Natural killer cell (primary cell): Measurements from ENCODE around the gene HSPB9. TPM values are rescaled to one million over a fixed set of nuclear protein-coding genes. Genes with fewer than 3 reads are reported as not detected.
"Not testable (repeated sequence)": the region's sequence is repeated elsewhere in the genome, so short reads cannot be mapped to it uniquely, and the experiment has no call there.

Source experiments
- ATAC-seq, 3 donors: fragments of 150-1000 bp in 2 of 3; fragments of 200-7000 bp in 1 of 3; cut with Tn5 transposase; 1 replicate in 1 of 3; 2 replicates in 2 of 3; pipeline ENCODE4 v1.10.0; 2021; ENCODE audit warnings: mild to moderate bottlenecking in 2 of 3, moderate library complexity in 2 of 3
- DNase-seq, 2 donors: peaks; one replicate each; pipeline versions ENCODE4 v3.0.0 to v3.0.0-alpha.2; 2013 to 2021; ENCODE audit warnings: mixed read lengths in 1 of 2
- H3K27ac ChIP-seq: one replicate; pipeline ENCODE4 v1.5.1; 2013; ENCODE audit warnings: mild to moderate bottlenecking, low read length
- H3K27me3 ChIP-seq: one replicate; pipeline ENCODE4 v1.6.1; 2013; ENCODE audit warnings: low read length; ENCODE audit not compliant: control insufficient read depth, insufficient read depth
- H3K36me3 ChIP-seq: one replicate; pipeline ENCODE4 v1.6.1; 2013; ENCODE audit warnings: low read length; ENCODE audit not compliant: control insufficient read depth, insufficient read depth
- H3K4me1 ChIP-seq: one replicate; pipeline ENCODE4 v1.6.1; 2013; ENCODE audit warnings: low read length; ENCODE audit not compliant: control insufficient read depth, insufficient read depth
- H3K4me3 ChIP-seq: one replicate; pipeline ENCODE4 v1.5.1; 2013; ENCODE audit warnings: low read length
- H3K9me3 ChIP-seq: one replicate; pipeline ENCODE4 v1.6.1; 2013; ENCODE audit warnings: low read length; ENCODE audit not compliant: control insufficient read depth, insufficient read depth
- H3K27ac Mint-ChIP-seq, 2 donors: one replicate each; pipeline ENCODE4 v1.8.0; 2022; ENCODE audit warnings: mild to moderate bottlenecking in 2 of 2, mixed read lengths in 2 of 2, moderate library complexity in 1 of 2
- H3K27me3 Mint-ChIP-seq, 2 donors: one replicate each; pipeline ENCODE4 v1.8.0; 2022; ENCODE audit warnings: low read depth in 2 of 2, mixed read lengths in 2 of 2
- H3K36me3 Mint-ChIP-seq: one replicate; pipeline ENCODE4 v1.8.0; 2022; ENCODE audit warnings: mixed read lengths
- H3K4me1 Mint-ChIP-seq, 2 donors: one replicate each; pipeline ENCODE4 v1.8.0; 2022; ENCODE audit warnings: mixed read lengths in 2 of 2
- H3K4me3 Mint-ChIP-seq: one replicate; pipeline ENCODE4 v1.8.0; 2022; ENCODE audit warnings: mild to moderate bottlenecking, moderate library complexity, mixed read lengths
- H3K9me3 Mint-ChIP-seq, 2 donors: one replicate each; pipeline ENCODE4 v1.8.0; 2022; ENCODE audit warnings: mixed read lengths in 2 of 2
- WGBS: methylation state at CpG from one replicate; pipeline ENCODE4 v1.1.7; 2013; ENCODE audit warnings: missing lambda C conversion rate; ENCODE audit not compliant: insufficient coverage; 5-methylcytosine and 5-hydroxymethylcytosine counted together
- intact Hi-C: fragments of 100-400 bp; cut with micrococcal nuclease; formaldehyde crosslinking; loops from one replicate; pipeline ENCODE4 v1.14.2; 2022
- total RNA-seq, 4 donors: library from RNA; stranded (reverse); fragments of 120-200 nt in 1 of 4; gene quantifications; one replicate each; pipeline versions ENCODE4 v1.2.3 to v1.2.4, GENCODE V29; 2013 to 2022
- TF ChIP-seq, protein P1 (sequence below): fragments of 200-600 bp; IDR thresholded peaks from one replicate; pipeline ENCODE4 v1.8.0; 2022; ENCODE audit warnings: antibody characterized with exemption

The HSPB9 gene
- total RNA-seq, 3 donors from 2014 or later (not counting 1 experiment from before 2014, with no cell fraction given): not detected

DNA sequence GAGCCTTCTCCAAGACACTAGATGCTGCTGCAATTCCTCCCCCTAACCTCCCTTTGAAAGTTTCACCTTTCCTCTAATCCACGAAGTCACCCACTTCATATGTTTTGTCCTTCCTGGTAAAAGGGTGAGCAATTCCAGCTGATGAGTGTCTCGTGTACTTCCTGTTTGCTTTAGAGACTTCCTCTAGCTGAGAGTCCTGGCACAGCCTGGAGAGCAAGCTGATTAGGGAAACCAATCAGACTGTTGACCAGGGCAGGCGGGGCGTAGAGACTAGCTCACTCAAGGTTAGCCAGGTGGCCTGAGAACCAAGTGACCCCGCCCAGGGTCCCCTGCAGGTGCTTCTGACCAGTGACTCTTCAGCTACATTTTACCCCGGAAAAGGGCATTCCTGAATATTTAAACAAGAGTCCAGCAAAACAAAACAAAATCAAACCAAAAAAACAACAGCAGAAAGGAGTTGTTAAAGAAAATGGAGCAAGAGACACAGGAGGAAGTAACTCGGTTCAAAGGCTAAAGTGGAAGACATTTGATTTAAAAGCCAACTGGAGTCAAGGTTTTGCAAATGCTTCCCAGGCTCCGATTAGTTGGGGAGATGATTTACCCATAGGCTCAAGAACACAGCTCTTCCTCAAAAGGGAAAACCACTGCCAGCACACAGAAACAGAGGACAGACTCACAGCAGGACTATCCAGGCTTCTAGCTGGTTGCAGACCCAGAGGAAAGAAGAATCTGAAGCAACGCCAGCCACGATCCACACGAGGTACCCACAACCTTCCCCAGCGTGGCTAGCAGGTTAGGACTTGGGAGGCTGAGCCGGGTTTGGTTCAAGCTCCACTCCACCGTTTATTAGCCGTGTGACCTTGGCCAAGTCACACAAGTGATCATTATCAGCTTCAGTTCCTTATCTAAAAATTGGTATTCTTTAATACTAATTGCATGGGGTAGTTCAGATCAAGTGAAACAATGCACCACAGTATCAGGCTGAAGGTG is 13.4 kb downstream of the HSPB9 start:
- no peak overlapping the region for H3K4me3 Mint-ChIP-seq
- H3K36me3 ChIP-seq: peaks cover 14% of the 10 kb centered on the region
- no peaks in the 10 kb centered on the region for H3K36me3 Mint-ChIP-seq
- no peaks in the 10 kb centered on the region for H3K27me3 Mint-ChIP-seq
- peaks cover 44 to 67% of the 10 kb centered on the region in 2 donors for H3K4me1 Mint-ChIP-seq
- peak overlapping the region; percentile 7 to 27 for H3K27ac Mint-ChIP-seq
- no peaks in the 10 kb centered on the region for H3K9me3 ChIP-seq
- H3K27me3 ChIP-seq: no peaks in the 10 kb centered on the region
- DNase-seq (no peak), ATAC-seq (no peak)
- WGBS: 72% methylated on average over 14 of the region's 15 CpGs
- intact Hi-C loops: no loop called here
- H3K9me3 Mint-ChIP-seq: no peaks in the 10 kb centered on the region
- no peak overlapping the region for H3K4me3 ChIP-seq
- H3K4me1 ChIP-seq: peaks cover 38% of the 10 kb centered on the region
- peak overlapping the region; percentile 8 for H3K27ac ChIP-seq
- TF ChIP-seq, protein P1, sequence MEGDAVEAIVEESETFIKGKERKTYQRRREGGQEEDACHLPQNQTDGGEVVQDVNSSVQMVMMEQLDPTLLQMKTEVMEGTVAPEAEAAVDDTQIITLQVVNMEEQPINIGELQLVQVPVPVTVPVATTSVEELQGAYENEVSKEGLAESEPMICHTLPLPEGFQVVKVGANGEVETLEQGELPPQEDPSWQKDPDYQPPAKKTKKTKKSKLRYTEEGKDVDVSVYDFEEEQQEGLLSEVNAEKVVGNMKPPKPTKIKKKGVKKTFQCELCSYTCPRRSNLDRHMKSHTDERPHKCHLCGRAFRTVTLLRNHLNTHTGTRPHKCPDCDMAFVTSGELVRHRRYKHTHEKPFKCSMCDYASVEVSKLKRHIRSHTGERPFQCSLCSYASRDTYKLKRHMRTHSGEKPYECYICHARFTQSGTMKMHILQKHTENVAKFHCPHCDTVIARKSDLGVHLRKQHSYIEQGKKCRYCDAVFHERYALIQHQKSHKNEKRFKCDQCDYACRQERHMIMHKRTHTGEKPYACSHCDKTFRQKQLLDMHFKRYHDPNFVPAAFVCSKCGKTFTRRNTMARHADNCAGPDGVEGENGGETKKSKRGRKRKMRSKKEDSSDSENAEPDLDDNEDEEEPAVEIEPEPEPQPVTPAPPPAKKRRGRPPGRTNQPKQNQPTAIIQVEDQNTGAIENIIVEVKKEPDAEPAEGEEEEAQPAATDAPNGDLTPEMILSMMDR: no peak

DNA sequence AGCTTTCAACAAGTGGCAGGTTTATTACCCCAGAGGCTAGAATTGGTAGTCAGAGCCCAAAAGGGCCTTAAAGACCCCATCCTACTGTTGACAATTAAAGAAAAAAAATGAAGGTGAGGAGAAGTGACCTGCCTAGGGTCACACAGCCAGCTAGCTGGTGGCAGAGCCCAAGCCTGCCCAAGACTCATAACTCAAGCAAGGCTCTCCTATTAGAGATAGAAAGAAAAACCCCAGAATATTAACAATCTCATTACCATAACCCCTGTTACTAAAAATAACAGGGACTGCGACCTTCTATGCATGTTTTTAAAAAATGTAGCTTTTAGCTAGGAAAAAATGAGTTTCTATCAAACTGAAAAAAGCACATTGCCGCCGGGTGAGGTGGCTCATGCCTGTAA is 14.0 kb downstream of the HSPB9 start:
- H3K27me3 ChIP-seq: no peaks in the 10 kb centered on the region
- Mint-ChIP-seq H3K4me1 (peaks cover 44 to 67% of the 10 kb centered on the region in 2 donors), H3K36me3 (no peaks in the 10 kb centered on the region), H3K9me3 (no peaks in the 10 kb centered on the region), H3K27ac (no peak overlapping the region), H3K4me3 (no peak overlapping the region), H3K27me3 (no peaks in the 10 kb centered on the region)
- peaks cover 36% of the 10 kb centered on the region for H3K4me1 ChIP-seq
- no peak for ATAC-seq
- no peaks in the 10 kb centered on the region for H3K9me3 ChIP-seq
- WGBS: 86% methylated on average over 2 of the region's 3 CpGs
- H3K4me3 ChIP-seq: no peak overlapping the region
- H3K36me3 ChIP-seq: peaks cover 21% of the 10 kb centered on the region
- no peak for DNase-seq
- intact Hi-C loops: no loop called here
- no peak overlapping the region for H3K27ac ChIP-seq
- TF ChIP-seq, protein P1: no peak

DNA sequence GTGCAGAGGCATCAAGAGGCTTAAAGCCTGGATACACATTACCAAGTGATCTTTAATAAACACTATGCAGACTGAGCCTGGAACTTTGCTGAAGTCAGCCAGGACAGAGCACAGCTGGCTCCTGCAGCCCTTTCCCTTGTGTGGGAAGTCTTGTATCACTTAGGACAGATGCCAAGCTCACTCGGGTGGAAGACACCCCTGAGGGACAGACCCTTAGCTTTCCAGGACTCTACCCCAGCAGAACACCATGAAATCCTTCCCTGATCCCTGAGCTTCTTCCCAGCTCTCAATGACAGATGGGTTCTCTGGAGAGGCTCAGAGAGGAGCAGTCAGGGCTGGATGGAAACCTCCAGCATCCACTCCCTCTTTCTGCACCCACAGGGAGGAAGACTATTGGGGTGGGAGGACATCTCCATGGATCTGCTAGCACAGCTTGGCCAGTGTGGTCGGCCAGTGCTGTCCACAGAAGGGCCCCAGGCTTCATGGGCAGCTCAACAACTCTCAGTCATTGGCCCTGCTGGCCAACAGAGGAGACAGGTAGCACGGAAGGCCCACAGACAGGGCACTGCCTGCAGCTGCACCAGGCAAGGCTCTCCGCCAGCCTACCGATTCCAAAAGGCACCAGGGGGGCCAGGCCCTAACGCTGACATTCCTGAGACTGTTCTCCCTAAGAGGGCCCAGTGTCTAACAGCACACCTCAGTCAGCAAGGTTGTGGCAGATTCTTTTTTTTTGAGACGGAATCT is 16.3 kb downstream of the HSPB9 start:
- no peak for DNase-seq
- Histone ChIP-seq H3K4me3 (no peak overlapping the region), H3K4me1 (peaks cover 20% of the 10 kb centered on the region), H3K36me3 (peaks cover 26% of the 10 kb centered on the region), H3K27ac (no peak overlapping the region), H3K9me3 (no peaks in the 10 kb centered on the region), H3K27me3 (no peaks in the 10 kb centered on the region)
- Mint-ChIP-seq H3K4me1 (peaks cover 39 to 59% of the 10 kb centered on the region in 2 donors), H3K9me3 (no peaks in the 10 kb centered on the region), H3K27me3 (no peaks in the 10 kb centered on the region), H3K36me3 (no peaks in the 10 kb centered on the region), H3K4me3 (no peak overlapping the region), H3K27ac (no peak overlapping the region)
- ATAC-seq: no peak
- TF ChIP-seq, protein P1: no peak
- intact Hi-C loops: no loop called here
- 95% methylated on average over 7 of the region's 7 CpGs for WGBS

DNA sequence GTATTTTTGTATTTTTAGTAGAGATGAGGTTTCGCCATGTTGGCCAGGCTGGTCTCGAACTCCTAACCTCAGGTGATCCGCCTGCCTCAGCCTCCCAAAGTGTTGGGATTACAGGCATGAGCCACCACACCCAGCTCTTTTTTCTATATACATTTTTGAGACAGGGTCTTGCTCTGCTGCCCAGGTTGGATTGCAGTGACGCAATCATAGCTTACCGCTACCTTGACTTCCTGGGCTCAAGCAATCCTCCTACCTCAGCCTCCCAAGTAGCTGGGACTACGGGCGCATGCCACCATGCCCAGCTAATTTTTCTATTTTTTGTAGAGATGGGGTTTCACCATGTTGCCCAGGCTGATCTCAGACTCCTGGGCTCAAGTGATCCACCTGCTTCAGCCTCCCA is 18.1 kb downstream of the HSPB9 start:
- peaks cover 35 to 46% of the 10 kb centered on the region in 2 donors for H3K4me1 Mint-ChIP-seq
- 100% methylated on average over 7 of the region's 7 CpGs for WGBS
- H3K9me3 Mint-ChIP-seq, H3K27ac ChIP-seq, H3K9me3 ChIP-seq, H3K4me3 ChIP-seq, H3K27me3 ChIP-seq, H3K36me3 Mint-ChIP-seq, H3K4me1 ChIP-seq, H3K4me3 Mint-ChIP-seq, H3K27me3 Mint-ChIP-seq, ATAC-seq, intact Hi-C loops, DNase-seq: not testable (repeated sequence)
- peaks cover 23% of the 10 kb centered on the region for H3K36me3 ChIP-seq
- peak overlapping the region in 1 of 2 donors; percentile 18 for H3K27ac Mint-ChIP-seq
